GM12878 (cell line): ENCODE data around the gene TTLL13. TPM values are rescaled to one million over a fixed set of nuclear protein-coding genes. Genes with fewer than 3 reads are reported as not detected.
A peak's percentile ranks its signal among the peaks of the same experiment; 100 is the strongest.

ENCODE experiments used
- CHD2 ChIP-seq: IDR thresholded peaks from 2 replicates; pipeline ENCODE4 v1.6.1; 2011; ENCODE audit warnings: low read depth, low read length, improper control_type of control experiment, borderline replicate concordance
- CREB1 ChIP-seq: IDR thresholded peaks from 2 replicates; pipeline ENCODE4 v1.6.1; 2012; ENCODE audit warnings: low read depth, mild to moderate bottlenecking, inconsistent platforms
- CTCF ChIP-seq, 3 experiments: IDR thresholded peaks in 2 of 3; conservative IDR thresholded peaks in 1 of 3; 2 replicates each; pipeline ENCODE4 v1.5.1; 2011; ENCODE audit warnings: low read depth in 3 of 3, low read length in 3 of 3, mild to moderate bottlenecking in 3 of 3, control low read depth in 2 of 3, moderate library complexity in 2 of 3, inconsistent platforms in 1 of 3, mixed read lengths in 1 of 3; ENCODE audit not compliant: control insufficient read depth in 2 of 3, insufficient read depth in 1 of 3; ENCODE audit errors: extremely low read depth in 1 of 3
- EED ChIP-seq: sonication (generic); IDR thresholded peaks from 2 replicates; pipeline ENCODE4 v1.6.1; 2016; ENCODE audit warnings: antibody characterized with exemption, low read depth
- EP300 ChIP-seq, 2 experiments: fragments of 150-350 bp in 1 of 2; IDR thresholded peaks; 2 replicates each; pipeline ENCODE4 v1.6.1; 2011 to 2012; ENCODE audit warnings: low read depth in 2 of 2, low read length in 2 of 2, borderline replicate concordance in 1 of 2, improper control_type of control experiment in 1 of 2, inconsistent platforms in 1 of 2; ENCODE audit not compliant: control insufficient read depth in 1 of 2
- ETV6 ChIP-seq, 2 experiments: fragments of 450-650 bp in 1 of 2; IDR thresholded peaks in 1 of 2; conservative IDR thresholded peaks in 1 of 2; 2 replicates each; pipeline ENCODE4 v1.6.1; 2014; ENCODE audit warnings: antibody characterized with exemption in 1 of 2, borderline replicate concordance in 1 of 2, low read depth in 1 of 2, mild to moderate bottlenecking in 1 of 2, moderate library complexity in 1 of 2
- GATAD2B ChIP-seq: fragments of 450-650 bp; conservative IDR thresholded peaks from 2 replicates; pipeline ENCODE4 v1.6.1; 2017; ENCODE audit warnings: low read depth, mild to moderate bottlenecking, moderate library complexity
- IRF3 ChIP-seq: fragments of 450-650 bp; IDR thresholded peaks from 2 replicates; pipeline ENCODE4 v1.6.1; 2014; ENCODE audit warnings: mild to moderate bottlenecking
- IRF5 ChIP-seq: fragments of 450-650 bp; IDR thresholded peaks from 2 replicates; pipeline ENCODE4 v1.6.1; 2017; ENCODE audit warnings: borderline replicate concordance
- PKNOX1 ChIP-seq: fragments of 450-650 bp; IDR thresholded peaks from 2 replicates; pipeline ENCODE4 v1.6.1; 2016; ENCODE audit warnings: mild to moderate bottlenecking
- RAD21 ChIP-seq: IDR thresholded peaks from 2 replicates; pipeline ENCODE4 v1.6.1; 2011; ENCODE audit warnings: mild to moderate bottlenecking, low read depth, low read length, moderate library complexity; ENCODE audit not compliant: insufficient read depth
- RB1 ChIP-seq: fragments of 450-650 bp; formaldehyde crosslinking; IDR thresholded peaks from 2 replicates; pipeline ENCODE4 v1.6.1; 2017; ENCODE audit warnings: mild to moderate bottlenecking, borderline replicate concordance
- RELB ChIP-seq: fragments of 450-650 bp; IDR thresholded peaks from 2 replicates; pipeline ENCODE4 v1.6.1; 2017; ENCODE audit warnings: low read depth, mild to moderate bottlenecking, moderate library complexity
- RUNX3 ChIP-seq: IDR thresholded peaks from 2 replicates; pipeline ENCODE4 v1.6.1; 2012; ENCODE audit warnings: low read length, inconsistent platforms
- SMAD5 ChIP-seq: IDR thresholded peaks from 2 replicates; pipeline ENCODE4 v1.6.1; 2016; ENCODE audit warnings: antibody characterized with exemption, low read depth
- SP1 ChIP-seq: IDR thresholded peaks from one replicate; pipeline ENCODE4 v1.6.1; 2011; ENCODE audit warnings: low read depth, low read length
- ZBTB40 ChIP-seq: fragments of 450-650 bp; IDR thresholded peaks from 2 replicates; pipeline ENCODE4 v1.6.1; 2016; ENCODE audit warnings: mild to moderate bottlenecking, moderate library complexity, borderline replicate concordance
- ZNF622 ChIP-seq: fragments of 450-650 bp; IDR thresholded peaks from 2 replicates; pipeline ENCODE4 v1.6.1; 2017; ENCODE audit warnings: mild to moderate bottlenecking, inconsistent platforms
- ZSCAN29 ChIP-seq: fragments of 450-650 bp; IDR thresholded peaks from 2 replicates; pipeline ENCODE4 v1.6.1; 2017; ENCODE audit warnings: mild to moderate bottlenecking, moderate library complexity
- polyA plus RNA-seq, 11 experiments: library from polyadenylated mRNA; depleted of rRNA in 4 of 11; unstranded in 6 of 11; stranded (reverse) in 5 of 11; fragments of >200 nt; fragmentation: Nextera tagmentation in 4 of 11; fragmentation: Illumina TruSeq in 1 of 11; extraction: Ambion mirVana in 4 of 11; extraction: Trizol in 1 of 11; gene quantifications; 1 replicate in 1 of 11; 2 replicates in 10 of 11; pipeline versions ENCODE4 v1.2.1 to v1.2.3, GENCODE V29; 2011 to 2016; ENCODE audit warnings: inconsistent platforms in 2 of 11, missing spikeins in 2 of 11, low read depth in 1 of 11
- total RNA-seq, 4 experiments: library from RNA; depleted of rRNA in 3 of 4; stranded (reverse); fragments of >200 nt in 3 of 4; fragmentation: Illumina TruSeq in 1 of 4; extraction: Trizol in 1 of 4; gene quantifications; 2 replicates each; pipeline versions ENCODE4 v1.2.1 to v1.2.3, GENCODE V29; 2013 to 2021

TTLL13 gene
- total and polyA plus RNA-seq, 10 of the 15 experiments (the other 5 are each of a cell fraction or from before 2014, with no cell fraction given): 0.03 to 0.32 (median 0.13) TPM; not detected in 1

- TF ChIP-seq CTCF (IDR thresholded peaks at IDR 0.05 in 2 of 3, conservative IDR thresholded peaks at IDR 0.05 in 1 of 3; ENCODE audit: control insufficient read depth in 2 of 3, extremely low read depth in 1 of 3, insufficient read depth in 1 of 3, low read depth in 3 of 3, low read length in 3 of 3) (peak in 1 of 3 experiments; percentile 37; a peak in 2 of 6 replicates), ETV6 (conservative IDR thresholded peaks at IDR 0.05 in 1 of 2, IDR thresholded peaks at IDR 0.05 in 1 of 2; ENCODE audit: borderline replicate concordance in 1 of 2, low read depth in 1 of 2) (no peak), ZNF622 (no peak), RAD21 (peak; percentile 39), GATAD2B (no peak; the same call in 1 of the 2 replicates), PKNOX1 (no peak), IRF3 (no peak), EED (peak; percentile 63), RUNX3 (peak; percentile 81), CREB1 (peak; percentile 34; the same call in 1 of the 2 replicates), ZSCAN29 (no peak), RELB (peak; percentile 48; the same call in 1 of the 2 replicates), RB1 (no peak), CHD2 (no peak), SP1 (peak; percentile 17), ZBTB40 (no peak), SMAD5 (no peak), EP300 (IDR thresholded peaks at IDR 0.05; ENCODE audit: borderline replicate concordance in 1 of 2, control insufficient read depth in 1 of 2, low read depth in 2 of 2, low read length in 2 of 2) (no peak), IRF5 (no peak)
These were observed 57.2 kb downstream of the TTLL13 start (continued) for GRCh38 chr15:90306560-90306959.
